SK-N-SH treated with all-trans-retinoic acid at 6 μM for 48 hours (cell line): ENCODE measurements around the gene RCVRN.

Experiments
- ATAC-seq: fragments of 200-7000 bp; cut with Tn5 transposase; 3 replicates; pipeline ENCODE4 v1.9.1; 2020; ENCODE audit warnings: mild to moderate bottlenecking, moderate library complexity
- ARNTL ChIP-seq: fragments of 450-650 bp; formaldehyde crosslinking; IDR thresholded peaks from 2 replicates; pipeline ENCODE4 v1.5.0; 2020; ENCODE audit warnings: low read depth, mild to moderate bottlenecking, moderate library complexity, borderline replicate concordance
- BACH2 ChIP-seq: fragments of 250-450 bp; sonication (Bioruptor Pico); IDR thresholded peaks from 2 replicates; pipeline ENCODE4 v1.9.0; 2021; ENCODE audit warnings: mild to moderate bottlenecking, borderline replicate concordance
- CSDC2 ChIP-seq: fragments of 250-450 bp; sonication (Bioruptor Pico); IDR thresholded peaks from 2 replicates; pipeline ENCODE4 v1.5.0; 2020; ENCODE audit warnings: mild to moderate bottlenecking, moderate library complexity
- ESRRG ChIP-seq: fragments of 250-450 bp; sonication (Bioruptor Pico); IDR thresholded peaks from 2 replicates; pipeline ENCODE4 v1.6.1; 2021; ENCODE audit warnings: mild to moderate bottlenecking
- GLIS3 ChIP-seq: fragments of 250-450 bp; sonication (Bioruptor Pico); IDR thresholded peaks from 2 replicates; pipeline ENCODE4 v1.5.0; 2020; ENCODE audit warnings: mild to moderate bottlenecking, moderate library complexity
- ISL1 ChIP-seq: fragments of 250-450 bp; sonication (Bioruptor Pico); IDR thresholded peaks from 2 replicates; pipeline ENCODE4 v2.1.2; 2022; ENCODE audit warnings: mild to moderate bottlenecking, moderate library complexity
- PPARA ChIP-seq: fragments of 250-450 bp; sonication (Bioruptor Pico); IDR thresholded peaks from 2 replicates; pipeline ENCODE4 v1.5.0; 2020; ENCODE audit warnings: mild to moderate bottlenecking, borderline replicate concordance
- RARB ChIP-seq: fragments of 250-450 bp; sonication (Bioruptor Pico); IDR thresholded peaks from 2 replicates; pipeline ENCODE4 v1.8.0; 2021; ENCODE audit warnings: mild to moderate bottlenecking, moderate library complexity
- SNAI2 ChIP-seq: fragments of 250-450 bp; sonication (Bioruptor Pico); IDR thresholded peaks from 2 replicates; pipeline ENCODE4 v1.5.0; 2020; ENCODE audit warnings: mild to moderate bottlenecking, moderate library complexity
- TCF4 ChIP-seq: fragments of 250-450 bp; sonication (Bioruptor Pico); IDR thresholded peaks from 2 replicates; pipeline ENCODE4 v1.8.0; 2021; ENCODE audit warnings: mild to moderate bottlenecking, moderate library complexity, borderline replicate concordance
- TOX ChIP-seq: fragments of 250-450 bp; sonication (Bioruptor Pico); IDR thresholded peaks from 2 replicates; pipeline ENCODE4 v1.8.0; 2021; ENCODE audit warnings: mild to moderate bottlenecking, moderate library complexity, borderline replicate concordance
- TSHZ2 ChIP-seq: fragments of 250-450 bp; sonication (Bioruptor Pico); IDR thresholded peaks from 2 replicates; pipeline ENCODE4 v1.5.0; 2020; ENCODE audit warnings: mild to moderate bottlenecking, moderate library complexity
- ZFP30 ChIP-seq: fragments of 450-650 bp; formaldehyde crosslinking; IDR thresholded peaks from 2 replicates; pipeline ENCODE4 v1.5.0; 2022; ENCODE audit warnings: mild to moderate bottlenecking, moderate library complexity
- ZNF565 ChIP-seq: fragments of 450-650 bp; formaldehyde crosslinking; conservative IDR thresholded peaks from 2 replicates; pipeline ENCODE4 v1.5.0; 2020; ENCODE audit warnings: low read depth, mild to moderate bottlenecking, moderate library complexity
- ZNF70 ChIP-seq: fragments of 450-650 bp; formaldehyde crosslinking; IDR thresholded peaks from 2 replicates; pipeline ENCODE4 v1.5.0; 2020; ENCODE audit warnings: mild to moderate bottlenecking, moderate library complexity
- TF ChIP-seq, protein P1 (sequence below): fragments of 250-450 bp; sonication (Bioruptor Pico); IDR thresholded peaks from 2 replicates; pipeline ENCODE4 v1.8.0; 2020; ENCODE audit warnings: mild to moderate bottlenecking, moderate library complexity, borderline replicate concordance
- TF ChIP-seq, protein P2 (sequence below): fragments of 250-450 bp; sonication (Bioruptor Pico); IDR thresholded peaks from 2 replicates; pipeline ENCODE4 v1.8.0; 2021; ENCODE audit warnings: low read depth, mild to moderate bottlenecking, moderate library complexity, borderline replicate concordance
- TF ChIP-seq, protein P3 (sequence below): fragments of 250-450 bp; sonication (Bioruptor Pico); IDR thresholded peaks from 2 replicates; pipeline ENCODE4 v1.5.1; 2020; ENCODE audit warnings: low read depth, mild to moderate bottlenecking, moderate library complexity

Gene RCVRN

GRCh38 chr17:9944704-9945103 is 39.6 kb upstream of the RCVRN start:
- TF ChIP-seq TSHZ2 (CRISPR knock-in tag) (no peak), GLIS3 (CRISPR knock-in tag) (no peak), CSDC2 (CRISPR knock-in tag) (no peak), ESRRG (CRISPR knock-in tag) (no peak), ZFP30 (CRISPR knock-in tag) (no peak), PPARA (no peak), ISL1 (CRISPR knock-in tag) (no peak), TOX (CRISPR knock-in tag) (no peak), BACH2 (CRISPR knock-in tag) (no peak), ZNF70 (CRISPR knock-in tag) (no peak), RARB (CRISPR knock-in tag) (no peak), ZNF565 (CRISPR knock-in tag) (no peak), ARNTL (no peak), SNAI2 (CRISPR knock-in tag) (no peak)
- TF ChIP-seq, protein P1, sequence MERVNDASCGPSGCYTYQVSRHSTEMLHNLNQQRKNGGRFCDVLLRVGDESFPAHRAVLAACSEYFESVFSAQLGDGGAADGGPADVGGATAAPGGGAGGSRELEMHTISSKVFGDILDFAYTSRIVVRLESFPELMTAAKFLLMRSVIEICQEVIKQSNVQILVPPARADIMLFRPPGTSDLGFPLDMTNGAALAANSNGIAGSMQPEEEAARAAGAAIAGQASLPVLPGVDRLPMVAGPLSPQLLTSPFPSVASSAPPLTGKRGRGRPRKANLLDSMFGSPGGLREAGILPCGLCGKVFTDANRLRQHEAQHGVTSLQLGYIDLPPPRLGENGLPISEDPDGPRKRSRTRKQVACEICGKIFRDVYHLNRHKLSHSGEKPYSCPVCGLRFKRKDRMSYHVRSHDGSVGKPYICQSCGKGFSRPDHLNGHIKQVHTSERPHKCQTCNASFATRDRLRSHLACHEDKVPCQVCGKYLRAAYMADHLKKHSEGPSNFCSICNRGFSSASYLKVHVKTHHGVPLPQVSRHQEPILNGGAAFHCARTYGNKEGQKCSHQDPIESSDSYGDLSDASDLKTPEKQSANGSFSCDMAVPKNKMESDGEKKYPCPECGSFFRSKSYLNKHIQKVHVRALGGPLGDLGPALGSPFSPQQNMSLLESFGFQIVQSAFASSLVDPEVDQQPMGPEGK (CRISPR knock-in tag): no peak
- TF ChIP-seq, protein P2, sequence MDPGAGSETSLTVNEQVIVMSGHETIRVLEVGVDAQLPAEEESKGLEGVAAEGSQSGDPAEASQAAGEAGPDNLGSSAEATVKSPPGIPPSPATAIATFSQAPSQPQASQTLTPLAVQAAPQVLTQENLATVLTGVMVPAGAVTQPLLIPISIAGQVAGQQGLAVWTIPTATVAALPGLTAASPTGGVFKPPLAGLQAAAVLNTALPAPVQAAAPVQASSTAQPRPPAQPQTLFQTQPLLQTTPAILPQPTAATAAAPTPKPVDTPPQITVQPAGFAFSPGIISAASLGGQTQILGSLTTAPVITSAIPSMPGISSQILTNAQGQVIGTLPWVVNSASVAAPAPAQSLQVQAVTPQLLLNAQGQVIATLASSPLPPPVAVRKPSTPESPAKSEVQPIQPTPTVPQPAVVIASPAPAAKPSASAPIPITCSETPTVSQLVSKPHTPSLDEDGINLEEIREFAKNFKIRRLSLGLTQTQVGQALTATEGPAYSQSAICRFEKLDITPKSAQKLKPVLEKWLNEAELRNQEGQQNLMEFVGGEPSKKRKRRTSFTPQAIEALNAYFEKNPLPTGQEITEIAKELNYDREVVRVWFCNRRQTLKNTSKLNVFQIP (CRISPR knock-in tag): no peak
- TF ChIP-seq, protein P3, sequence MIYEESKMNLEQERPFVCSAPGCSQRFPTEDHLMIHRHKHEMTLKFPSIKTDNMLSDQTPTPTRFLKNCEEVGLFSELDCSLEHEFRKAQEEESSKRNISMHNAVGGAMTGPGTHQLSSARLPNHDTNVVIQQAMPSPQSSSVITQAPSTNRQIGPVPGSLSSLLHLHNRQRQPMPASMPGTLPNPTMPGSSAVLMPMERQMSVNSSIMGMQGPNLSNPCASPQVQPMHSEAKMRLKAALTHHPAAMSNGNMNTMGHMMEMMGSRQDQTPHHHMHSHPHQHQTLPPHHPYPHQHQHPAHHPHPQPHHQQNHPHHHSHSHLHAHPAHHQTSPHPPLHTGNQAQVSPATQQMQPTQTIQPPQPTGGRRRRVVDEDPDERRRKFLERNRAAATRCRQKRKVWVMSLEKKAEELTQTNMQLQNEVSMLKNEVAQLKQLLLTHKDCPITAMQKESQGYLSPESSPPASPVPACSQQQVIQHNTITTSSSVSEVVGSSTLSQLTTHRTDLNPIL (CRISPR knock-in tag): no peak
- TF ChIP-seq, all 23 proteins: peak for 0
- no peak for ATAC-seq

GRCh38 chr17:9943343-9943742 is 38.3 kb upstream of the RCVRN start:
- ATAC-seq: no peak
- TF ChIP-seq TOX (CRISPR knock-in tag) (no peak), ISL1 (CRISPR knock-in tag) (no peak), BACH2 (CRISPR knock-in tag) (no peak), TCF4 (CRISPR knock-in tag) (no peak), ESRRG (CRISPR knock-in tag) (no peak), TSHZ2 (CRISPR knock-in tag) (no peak), GLIS3 (CRISPR knock-in tag) (no peak), ZNF565 (CRISPR knock-in tag) (no peak), PPARA (no peak)
- TF ChIP-seq, protein P1 (CRISPR knock-in tag): no peak
- TF ChIP-seq, protein P2 (CRISPR knock-in tag): no peak
